ENCODE data around the gene ST6GAL1. TPM values are rescaled to one million over a fixed set of nuclear protein-coding genes. Genes with fewer than 3 reads are reported as not detected.

Gene ST6GAL1
- total RNA-seq, 4 donors from 2014 or later = 32.6 to 107 (median 57.1) TPM

DNA sequence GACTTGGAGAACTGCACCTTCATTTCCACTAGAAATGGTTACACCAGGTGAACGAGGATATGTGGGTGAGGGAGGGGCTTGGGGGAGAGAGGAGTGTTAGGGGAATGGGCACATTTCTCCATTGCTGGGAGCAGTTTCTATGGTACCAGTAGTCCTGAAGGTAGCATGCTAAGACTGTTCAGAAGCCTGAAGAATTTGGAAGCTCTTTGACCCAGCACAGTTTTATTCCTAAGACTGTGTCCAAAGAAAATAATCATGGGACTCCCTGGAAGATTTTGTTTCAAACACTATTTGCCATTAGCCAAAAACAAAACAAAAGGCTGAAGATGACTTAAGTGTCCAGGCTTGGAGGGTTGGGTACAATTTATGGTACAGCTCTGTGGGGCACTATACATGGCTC is 32.1 kb downstream of the ST6GAL1 start:
- DNase-seq = no peak
- Histone ChIP-seq H3K4me1 (no peaks in the 10 kb centered on the region), H3K9me3 (no peaks in the 10 kb centered on the region), H3K27ac (no peak overlapping the region), H3K4me3 (no peak overlapping the region), H3K27me3 (no peaks in the 10 kb centered on the region), H3K36me3 (no peaks in the 10 kb centered on the region)
- TF ChIP-seq POLR2A (IDR thresholded peaks at IDR 0.05) = no peak
- TF ChIP-seq, protein P1, sequence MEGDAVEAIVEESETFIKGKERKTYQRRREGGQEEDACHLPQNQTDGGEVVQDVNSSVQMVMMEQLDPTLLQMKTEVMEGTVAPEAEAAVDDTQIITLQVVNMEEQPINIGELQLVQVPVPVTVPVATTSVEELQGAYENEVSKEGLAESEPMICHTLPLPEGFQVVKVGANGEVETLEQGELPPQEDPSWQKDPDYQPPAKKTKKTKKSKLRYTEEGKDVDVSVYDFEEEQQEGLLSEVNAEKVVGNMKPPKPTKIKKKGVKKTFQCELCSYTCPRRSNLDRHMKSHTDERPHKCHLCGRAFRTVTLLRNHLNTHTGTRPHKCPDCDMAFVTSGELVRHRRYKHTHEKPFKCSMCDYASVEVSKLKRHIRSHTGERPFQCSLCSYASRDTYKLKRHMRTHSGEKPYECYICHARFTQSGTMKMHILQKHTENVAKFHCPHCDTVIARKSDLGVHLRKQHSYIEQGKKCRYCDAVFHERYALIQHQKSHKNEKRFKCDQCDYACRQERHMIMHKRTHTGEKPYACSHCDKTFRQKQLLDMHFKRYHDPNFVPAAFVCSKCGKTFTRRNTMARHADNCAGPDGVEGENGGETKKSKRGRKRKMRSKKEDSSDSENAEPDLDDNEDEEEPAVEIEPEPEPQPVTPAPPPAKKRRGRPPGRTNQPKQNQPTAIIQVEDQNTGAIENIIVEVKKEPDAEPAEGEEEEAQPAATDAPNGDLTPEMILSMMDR (IDR thresholded peaks at IDR 0.05) = no peak
- intact Hi-C loops (cut with DNase I; ENCODE audit: low total_unique reads) = no loop called here

DNA sequence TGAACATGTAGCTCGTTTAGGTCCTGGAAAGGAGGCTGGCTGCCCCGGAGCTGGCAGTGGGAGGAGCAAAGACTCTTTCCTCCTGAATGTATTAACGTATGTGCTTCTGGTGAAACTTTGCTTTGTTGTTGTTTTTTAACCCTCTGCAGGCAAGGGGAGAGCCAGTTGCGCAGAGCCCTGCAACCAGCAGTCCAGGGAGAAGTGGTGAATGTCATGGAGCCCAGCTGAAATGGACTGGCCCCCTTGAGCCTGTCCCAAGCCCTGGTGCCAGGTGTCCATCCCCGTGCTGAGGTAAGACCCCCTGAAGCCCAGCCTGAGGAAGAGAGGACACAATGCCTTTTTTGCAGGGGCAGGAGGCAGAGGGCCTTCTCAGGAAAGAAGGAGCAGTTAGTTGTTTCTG is 33.3 kb downstream of the ST6GAL1 start:
- no peaks in the 10 kb centered on the region for H3K4me1 ChIP-seq
- no peaks in the 10 kb centered on the region for H3K36me3 ChIP-seq
- no peaks in the 10 kb centered on the region for H3K9me3 ChIP-seq
- TF ChIP-seq, protein P1 (IDR thresholded peaks at IDR 0.05) = no peak
- TF ChIP-seq POLR2A (IDR thresholded peaks at IDR 0.05) = no peak
- DNase-seq = no peak
- H3K27me3 ChIP-seq = no peaks in the 10 kb centered on the region
- H3K4me3 ChIP-seq = no peak overlapping the region
- peak overlapping the region in 1 of 2 donors; percentile 57 for H3K27ac ChIP-seq
- intact Hi-C loops (cut with DNase I; ENCODE audit: low total_unique reads) = no loop called here

DNA sequence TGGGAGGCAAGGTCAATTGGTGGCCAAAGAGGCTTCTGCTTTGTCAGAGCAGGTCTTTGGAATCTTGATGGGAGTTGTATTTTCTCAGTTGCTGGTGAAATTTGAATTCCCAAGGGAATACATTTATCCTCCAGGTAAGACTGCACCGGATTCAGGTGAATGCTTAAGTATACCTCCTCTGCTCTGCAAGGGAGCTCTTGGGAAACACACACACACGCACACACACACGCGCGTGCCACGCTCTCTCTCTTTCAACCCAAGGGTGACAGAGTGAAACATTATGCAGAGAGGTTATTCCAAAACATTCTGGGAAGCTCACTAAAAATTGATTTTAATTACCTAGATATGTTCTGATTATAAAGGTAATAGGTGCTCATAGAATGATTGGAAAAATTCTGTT is 33.7 kb downstream of the ST6GAL1 start:
- Histone ChIP-seq H3K9me3 (no peaks in the 10 kb centered on the region), H3K4me3 (no peak overlapping the region), H3K27me3 (no peaks in the 10 kb centered on the region), H3K36me3 (no peaks in the 10 kb centered on the region), H3K27ac (peak overlapping the region in 1 of 2 donors; percentile 57), H3K4me1 (no peaks in the 10 kb centered on the region)
- intact Hi-C loops (cut with DNase I; ENCODE audit: low total_unique reads) = no loop called here
- DNase-seq = no peak
- no peak for TF ChIP-seq POLR2A (IDR thresholded peaks at IDR 0.05)
- TF ChIP-seq, protein P1 (IDR thresholded peaks at IDR 0.05) = no peak

DNA sequence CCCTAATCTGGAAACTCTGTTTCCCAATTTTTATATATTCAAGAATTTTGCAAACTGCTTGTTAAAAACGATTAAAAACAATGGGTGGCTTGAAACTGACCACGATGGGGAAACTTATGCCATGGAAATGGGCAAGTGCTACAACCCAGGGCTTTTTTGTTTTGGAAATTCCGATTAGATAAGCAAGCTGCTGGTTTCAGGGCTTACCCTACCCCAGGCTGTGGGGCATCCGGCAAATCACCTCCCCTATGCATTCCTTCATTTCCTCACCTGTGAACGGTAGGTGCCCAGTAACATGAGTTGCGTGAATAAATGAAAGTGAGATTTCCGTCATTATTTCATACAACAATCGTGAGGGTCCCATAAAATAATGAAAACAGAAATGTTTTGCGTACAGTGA is 34.3 kb downstream of the ST6GAL1 start:
- Histone ChIP-seq H3K27me3 (no peaks in the 10 kb centered on the region), H3K4me1 (no peaks in the 10 kb centered on the region), H3K27ac (peak overlapping the region in 1 of 2 donors; percentile 57), H3K36me3 (no peaks in the 10 kb centered on the region), H3K9me3 (no peaks in the 10 kb centered on the region), H3K4me3 (no peak overlapping the region)
- intact Hi-C loops (cut with DNase I; ENCODE audit: low total_unique reads) = no loop called here
- no peak for DNase-seq
- TF ChIP-seq, protein P1 (IDR thresholded peaks at IDR 0.05) = no peak
- TF ChIP-seq POLR2A (IDR thresholded peaks at IDR 0.05) = no peak

DNA sequence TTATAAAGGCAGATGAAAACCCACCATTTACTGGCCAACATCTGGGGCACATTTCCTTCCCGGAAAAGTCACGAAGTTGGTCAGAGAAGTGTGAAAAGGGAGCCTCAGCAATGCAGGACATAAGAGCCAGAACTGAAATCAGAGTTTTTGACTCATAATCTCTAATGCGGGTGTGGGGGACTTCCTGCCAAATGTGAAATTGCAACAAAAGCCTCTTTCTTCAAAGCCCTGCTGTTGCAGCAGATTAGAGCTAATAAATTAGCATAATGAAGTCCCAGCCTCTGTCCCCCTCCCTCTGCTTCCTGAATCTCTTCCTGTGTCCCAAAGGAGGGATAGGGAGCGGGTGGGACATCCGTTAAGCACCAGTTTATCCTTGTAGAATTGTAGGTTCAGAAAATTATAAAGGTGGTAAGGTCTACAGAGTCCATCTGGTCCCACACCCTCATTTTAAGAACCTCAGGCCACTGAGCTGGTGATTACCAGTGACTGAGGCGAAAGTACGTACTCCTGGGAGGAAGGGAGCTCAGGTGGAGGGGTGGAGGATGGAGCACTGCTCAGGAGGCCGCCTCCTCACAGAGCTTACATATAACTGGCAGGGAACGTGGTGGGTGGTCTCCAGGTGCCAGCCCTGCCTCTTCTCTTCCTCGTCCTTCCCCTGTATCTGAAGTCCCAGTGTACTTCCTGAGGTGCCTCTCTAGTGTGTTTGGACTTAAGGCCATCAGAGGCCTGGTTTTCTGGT is 35.0 kb downstream of the ST6GAL1 start:
- intact Hi-C loops (cut with DNase I; ENCODE audit: low total_unique reads) = no loop called here
- no peaks in the 10 kb centered on the region for H3K27me3 ChIP-seq
- no peaks in the 10 kb centered on the region for H3K9me3 ChIP-seq
- TF ChIP-seq, protein P1 (IDR thresholded peaks at IDR 0.05) = no peak
- TF ChIP-seq POLR2A (IDR thresholded peaks at IDR 0.05) = no peak
- H3K36me3 ChIP-seq = no peaks in the 10 kb centered on the region
- no peak overlapping the region for H3K4me3 ChIP-seq
- DNase-seq = no peak
- no peaks in the 10 kb centered on the region for H3K4me1 ChIP-seq
- peak overlapping the region; percentile 25 to 57 for H3K27ac ChIP-seq

Measured in uterus (tissue), 4 donors.